Cardiac muscle cell (in vitro differentiated cells and primary cell): ENCODE results near the gene GREB1. TPM values are rescaled to one million over a fixed set of nuclear protein-coding genes. Genes with fewer than 3 reads are reported as not detected.

Source experiments
- DNase-seq, 2 donors: peaks; one replicate each; pipeline versions ENCODE4 v3.0.0 to v3.0.0-alpha.2; 2010 to 2017; ENCODE audit warnings: low read depth in 1 of 2, low spot score in 1 of 2
- H3K27ac ChIP-seq: fragments of 200-600 bp; sonication (generic); 2 replicates; pipeline ENCODE4 v1.5.1; 2016
- H3K27me3 ChIP-seq: fragments of 200-600 bp; sonication (generic); 2 replicates; pipeline ENCODE4 v1.6.0; 2016; ENCODE audit warnings: control low read depth
- H3K36me3 ChIP-seq: fragments of 200-600 bp; sonication (generic); 2 replicates; pipeline ENCODE4 v1.5.1; 2016; ENCODE audit warnings: control low read depth
- H3K4me1 ChIP-seq: fragments of 200-600 bp; sonication (generic); 2 replicates; pipeline ENCODE4 v1.8.1; 2017; ENCODE audit warnings: low read depth, mild to moderate bottlenecking, mixed run types
- H3K4me3 ChIP-seq: fragments of 200-600 bp; sonication (generic); 2 replicates; pipeline ENCODE4 v1.5.1; 2016; ENCODE audit warnings: mild to moderate bottlenecking
- H3K9me3 ChIP-seq: fragments of 200-600 bp; sonication (generic); 2 replicates; pipeline ENCODE4 v1.5.1; 2017; ENCODE audit warnings: low read depth, mild to moderate bottlenecking, control low read depth
- CTCF ChIP-seq: IDR thresholded peaks from 2 replicates; pipeline ENCODE4 v1.5.1; 2012; ENCODE audit warnings: low read depth, mild to moderate bottlenecking, low read length
- polyA plus RNA-seq: library from polyadenylated mRNA; unstranded; fragments of >200 nt; fragmentation: Nextera tagmentation; extraction: Ambion mirVana; gene quantifications from 2 replicates; pipeline ENCODE4 v1.2.1, GENCODE V29; 2016
- total RNA-seq: library from RNA; depleted of rRNA; stranded (reverse); fragments of >200 nt; gene quantifications from 2 replicates; pipeline ENCODE4 v1.2.3, GENCODE V29; 2016

GREB1 gene
- total and polyA plus RNA-seq, 2 experiments from 2014 or later, result 27.1 to 50.5 TPM

GRCh38 chr2:11528228-11528627 is 5.6 kb upstream of the GREB1 start:
- Histone ChIP-seq H3K4me3 (no peak overlapping the region), H3K4me1 (peaks cover 31% of the 10 kb centered on the region), H3K27me3 (no peaks in the 10 kb centered on the region), H3K27ac (no peak overlapping the region), H3K36me3 (no peaks in the 10 kb centered on the region), H3K9me3 (no peaks in the 10 kb centered on the region)
- DNase-seq, result no peak
- TF ChIP-seq CTCF, result no peak

- DNase-seq, result no peak
- TF ChIP-seq CTCF, result no peak
- no peaks in the 10 kb centered on the region for H3K36me3 ChIP-seq
These were observed 2.9 kb upstream of the GREB1 start for GRCh38 chr2:11530864-11531465.

GRCh38 chr2:11532416-11533055 is 1.3 kb upstream of the GREB1 start:
- Histone ChIP-seq H3K27ac (no peak overlapping the region), H3K4me1 (peaks cover 34% of the 10 kb centered on the region), H3K36me3 (no peaks in the 10 kb centered on the region), H3K27me3 (no peaks in the 10 kb centered on the region), H3K4me3 (no peak overlapping the region), H3K9me3 (no peaks in the 10 kb centered on the region)
- no peak for TF ChIP-seq CTCF
- DNase-seq, result peak in 1 of 2 donors; percentile 50

More at GRCh38 chr2:11530864-11531465, 2.9 kb upstream of the GREB1 start:
- Histone ChIP-seq H3K4me1 (peaks cover 36% of the 10 kb centered on the region), H3K4me3 (no peak overlapping the region), H3K9me3 (no peaks in the 10 kb centered on the region), H3K27me3 (no peaks in the 10 kb centered on the region), H3K27ac (no peak overlapping the region)

- H3K4me3 ChIP-seq, result no peak overlapping the region
- no peak for DNase-seq
- peak overlapping the region; percentile 50 for H3K27ac ChIP-seq
- TF ChIP-seq CTCF, result no peak
- no peaks in the 10 kb centered on the region for H3K36me3 ChIP-seq
- peaks cover 37% of the 10 kb centered on the region for H3K4me1 ChIP-seq
- H3K9me3 ChIP-seq, result no peaks in the 10 kb centered on the region
- H3K27me3 ChIP-seq, result no peaks in the 10 kb centered on the region
These were observed 363 bp downstream of the GREB1 start for GRCh38 chr2:11534071-11534745.

- H3K27me3 ChIP-seq, result no peaks in the 10 kb centered on the region
- H3K4me3 ChIP-seq, result no peak overlapping the region
- no peaks in the 10 kb centered on the region for H3K36me3 ChIP-seq
- DNase-seq, result peak in 1 of 2 donors; percentile 39
- H3K9me3 ChIP-seq, result no peaks in the 10 kb centered on the region
- peak overlapping the region; percentile 50 for H3K27ac ChIP-seq
- TF ChIP-seq CTCF, result peak; percentile 19
- peaks cover 44% of the 10 kb centered on the region for H3K4me1 ChIP-seq
These were observed 1.1 kb downstream of the GREB1 start for GRCh38 chr2:11534746-11535484.
